ENCODE results near the gene CHRNE.
"Not testable (repeated sequence)": the region's sequence is repeated elsewhere in the genome, so short reads cannot be mapped to it uniquely, and the experiment has no call there.

CHRNE gene

DNA sequence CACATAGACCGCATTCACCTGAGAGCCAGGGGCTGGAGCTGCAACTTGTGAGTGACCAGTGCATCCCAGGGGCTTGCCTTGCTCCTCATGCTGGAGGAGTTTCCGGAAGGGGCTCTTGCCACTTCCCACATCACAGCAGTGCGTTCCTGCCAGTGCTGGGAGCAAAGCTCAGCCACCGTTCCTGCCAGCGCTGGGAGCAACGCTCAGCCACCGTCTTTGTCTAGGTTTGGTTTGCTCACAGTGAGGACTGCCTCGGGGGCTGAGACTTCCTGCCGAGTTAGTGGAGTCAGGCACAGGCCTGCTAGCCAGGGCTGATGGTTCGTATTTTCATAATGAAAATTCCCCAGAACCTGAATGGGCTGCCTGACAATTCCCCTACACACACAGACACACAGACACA lies 5.4 kb upstream of the CHRNE start:
- Histone ChIP-seq H2BK5ac (ENCODE audit: low read length) (no peak overlapping the region), H3K23ac (ENCODE audit: low read length) (no peak overlapping the region), H2BK120ac (ENCODE audit: low read depth, low read length) (no peak overlapping the region), H3K27me3 (ENCODE audit: insufficient read depth, low read length, poor library complexity) (no peaks in the 10 kb centered on the region), H4K8ac (ENCODE audit: low read depth, low read length) (no peak overlapping the region), H3K79me2 (ENCODE audit: control insufficient read depth, insufficient read depth, low read length) (no peaks in the 10 kb centered on the region), H3K4me1 (ENCODE audit: control insufficient read depth, low read depth, low read length) (peaks cover 4% of the 10 kb centered on the region), H3K56ac (ENCODE audit: low read length) (peak overlapping the region; percentile 84), H3K9ac (ENCODE audit: low read length) (peak overlapping the region; percentile 53), H3K36me3 (ENCODE audit: control insufficient read depth, insufficient read depth, low read length) (no peaks in the 10 kb centered on the region), H3K4ac (ENCODE audit: low read depth, low read length) (peak overlapping the region; percentile 81), H4K5ac (ENCODE audit: low read length) (no peak overlapping the region), H3K4me2 (ENCODE audit: low read length) (no peak overlapping the region), H2BK15ac (replicated peaks; ENCODE audit: low read depth) (no peak overlapping the region), H3K18ac (ENCODE audit: low read length) (no peak overlapping the region), H3K4me3 (ENCODE audit: low read length) (no peak overlapping the region), H3K79me1 (ENCODE audit: low read length) (no peaks in the 10 kb centered on the region), H2AK5ac (ENCODE audit: low read length) (no peak overlapping the region), H3K27ac (ENCODE audit: low read depth, low read length) (peak overlapping the region; percentile 34)
- DNase-seq: peak; percentile 90
- no CpG with 5 or more reads among the region's 10 CpGs for WGBS (ENCODE audit: extremely low coverage, insufficient coverage, low lambda C conversion rate)

DNA sequence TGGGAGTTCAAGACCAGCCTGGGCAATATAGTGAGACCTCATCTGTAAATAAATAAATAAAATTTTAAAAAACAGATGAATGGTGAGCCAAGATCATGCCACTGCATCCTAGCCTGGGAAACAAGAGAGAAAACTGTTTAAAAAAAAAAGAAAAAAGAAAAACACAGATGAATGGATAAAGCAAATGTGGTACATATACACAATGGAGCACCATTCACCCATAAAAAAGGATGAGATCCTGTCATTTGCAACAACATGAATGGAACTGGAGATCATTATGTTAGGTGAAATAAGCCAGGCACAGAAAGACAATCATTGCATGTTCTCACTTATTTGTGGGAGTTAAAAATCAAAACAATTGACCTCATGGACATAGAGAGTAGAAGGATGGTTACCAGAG lies 3.7 kb upstream of the CHRNE start:
- not testable (repeated sequence) for H3K18ac ChIP-seq (ENCODE audit: low read length); H2BK15ac ChIP-seq (replicated peaks; ENCODE audit: low read depth); H3K27ac ChIP-seq (ENCODE audit: low read depth, low read length); H2AK5ac ChIP-seq (ENCODE audit: low read length); H3K23ac ChIP-seq (ENCODE audit: low read length); H3K9ac ChIP-seq (ENCODE audit: low read length); H4K8ac ChIP-seq (ENCODE audit: low read depth, low read length); H3K36me3 ChIP-seq (ENCODE audit: control insufficient read depth, insufficient read depth, low read length); H3K27me3 ChIP-seq (ENCODE audit: insufficient read depth, low read length, poor library complexity); H2BK120ac ChIP-seq (ENCODE audit: low read depth, low read length); H3K4me1 ChIP-seq (ENCODE audit: control insufficient read depth, low read depth, low read length); H3K4me2 ChIP-seq (ENCODE audit: low read length); DNase-seq; H3K4ac ChIP-seq (ENCODE audit: low read depth, low read length); H4K5ac ChIP-seq (ENCODE audit: low read length); H3K79me1 ChIP-seq (ENCODE audit: low read length); H2BK5ac ChIP-seq (ENCODE audit: low read length); H3K56ac ChIP-seq (ENCODE audit: low read length); H3K4me3 ChIP-seq (ENCODE audit: low read length); H3K79me2 ChIP-seq (ENCODE audit: control insufficient read depth, insufficient read depth, low read length)

DNA sequence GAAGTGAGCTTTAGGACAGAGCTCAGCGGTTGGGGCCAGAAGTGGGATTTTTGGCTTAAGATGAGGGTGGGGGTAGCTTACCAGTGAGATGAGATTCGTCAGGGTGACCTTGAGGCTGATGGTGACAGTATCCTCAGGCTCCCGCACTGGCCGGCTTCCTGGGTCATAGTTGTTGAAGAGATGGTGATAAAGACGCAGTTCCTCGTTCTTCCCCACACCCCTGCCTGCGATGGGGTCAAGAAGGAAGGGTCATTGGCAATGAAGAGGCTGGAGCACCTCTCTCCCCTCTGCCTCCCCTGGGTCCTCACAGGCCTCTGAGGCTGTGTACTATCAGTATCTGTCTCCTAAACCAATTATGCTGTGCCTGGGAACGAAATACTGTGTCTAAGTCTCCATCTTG lies 358 bp downstream of the CHRNE start:
- Histone ChIP-seq H2BK120ac (ENCODE audit: low read depth, low read length) (no peak overlapping the region), H3K18ac (ENCODE audit: low read length) (no peak overlapping the region), H3K4me3 (ENCODE audit: low read length) (no peak overlapping the region), H3K9ac (ENCODE audit: low read length) (no peak overlapping the region), H2BK15ac (replicated peaks; ENCODE audit: low read depth) (no peak overlapping the region), H4K8ac (ENCODE audit: low read depth, low read length) (no peak overlapping the region), H3K79me1 (ENCODE audit: low read length) (no peaks in the 10 kb centered on the region), H3K79me2 (ENCODE audit: control insufficient read depth, insufficient read depth, low read length) (no peaks in the 10 kb centered on the region), H2BK5ac (ENCODE audit: low read length) (no peak overlapping the region), H2AK5ac (ENCODE audit: low read length) (no peak overlapping the region), H3K56ac (ENCODE audit: low read length) (no peak overlapping the region), H3K4me1 (ENCODE audit: control insufficient read depth, low read depth, low read length) (no peaks in the 10 kb centered on the region), H3K36me3 (ENCODE audit: control insufficient read depth, insufficient read depth, low read length) (no peaks in the 10 kb centered on the region), H3K27ac (ENCODE audit: low read depth, low read length) (no peak overlapping the region), H3K27me3 (ENCODE audit: insufficient read depth, low read length, poor library complexity) (no peaks in the 10 kb centered on the region), H3K4me2 (ENCODE audit: low read length) (no peak overlapping the region), H3K4ac (ENCODE audit: low read depth, low read length) (no peak overlapping the region), H4K5ac (ENCODE audit: low read length) (no peak overlapping the region), H3K23ac (ENCODE audit: low read length) (no peak overlapping the region)
- WGBS (ENCODE audit: extremely low coverage, insufficient coverage, low lambda C conversion rate): no CpG with 5 or more reads among the region's 8 CpGs
- no peak for DNase-seq

DNA sequence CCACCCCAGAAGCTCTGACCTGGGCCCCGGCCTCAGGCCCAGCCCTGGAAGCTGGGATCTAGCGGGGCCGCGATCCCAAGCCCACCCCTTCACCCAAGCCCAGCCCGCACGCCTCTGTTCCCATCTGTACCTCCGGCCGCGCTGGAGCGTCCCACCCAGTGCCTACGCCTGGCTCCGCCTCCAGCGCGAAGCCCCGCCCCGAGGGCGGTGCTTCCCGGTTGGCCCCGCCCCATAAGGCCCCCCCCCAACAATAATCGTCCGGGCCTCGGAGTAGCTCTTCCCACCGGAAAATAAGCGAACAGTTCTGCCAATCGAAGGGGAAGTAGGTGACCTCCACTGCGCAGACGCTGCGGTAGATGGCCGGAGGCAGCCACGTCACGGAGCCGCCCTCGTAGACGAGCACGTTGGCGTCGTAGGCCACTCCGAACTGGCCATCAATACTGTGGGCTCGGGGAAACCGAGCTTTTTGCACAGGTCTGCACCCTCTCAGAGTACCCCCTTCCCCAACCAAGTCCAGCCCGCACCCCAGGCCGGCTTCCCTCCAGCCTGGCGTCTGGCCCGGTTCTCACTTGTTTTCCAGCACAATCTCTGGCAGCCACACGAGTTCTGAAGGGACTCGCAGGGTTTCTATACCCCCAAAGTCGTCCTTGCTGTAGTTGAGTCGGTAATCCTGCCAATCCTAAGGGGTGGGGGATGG lies 1.1 kb downstream of the CHRNE start:
- Histone ChIP-seq H4K5ac (ENCODE audit: low read length) (no peak overlapping the region), H2AK5ac (ENCODE audit: low read length) (no peak overlapping the region), H3K27ac (ENCODE audit: low read depth, low read length) (no peak overlapping the region), H2BK5ac (ENCODE audit: low read length) (no peak overlapping the region), H3K4me2 (ENCODE audit: low read length) (no peak overlapping the region), H3K79me1 (ENCODE audit: low read length) (no peaks in the 10 kb centered on the region), H3K36me3 (ENCODE audit: control insufficient read depth, insufficient read depth, low read length) (no peaks in the 10 kb centered on the region), H3K18ac (ENCODE audit: low read length) (no peak overlapping the region), H3K4ac (ENCODE audit: low read depth, low read length) (no peak overlapping the region), H3K9ac (ENCODE audit: low read length) (no peak overlapping the region), H4K8ac (ENCODE audit: low read depth, low read length) (no peak overlapping the region), H3K27me3 (ENCODE audit: insufficient read depth, low read length, poor library complexity) (no peaks in the 10 kb centered on the region), H3K4me1 (ENCODE audit: control insufficient read depth, low read depth, low read length) (no peaks in the 10 kb centered on the region), H2BK120ac (ENCODE audit: low read depth, low read length) (no peak overlapping the region), H3K23ac (ENCODE audit: low read length) (no peak overlapping the region), H3K56ac (ENCODE audit: low read length) (no peak overlapping the region), H3K79me2 (ENCODE audit: control insufficient read depth, insufficient read depth, low read length) (no peaks in the 10 kb centered on the region), H2BK15ac (replicated peaks; ENCODE audit: low read depth) (no peak overlapping the region), H3K4me3 (ENCODE audit: low read length) (no peak overlapping the region)
- no CpG with 5 or more reads among the region's 48 CpGs for WGBS (ENCODE audit: extremely low coverage, insufficient coverage, low lambda C conversion rate)
- DNase-seq: no peak

DNA sequence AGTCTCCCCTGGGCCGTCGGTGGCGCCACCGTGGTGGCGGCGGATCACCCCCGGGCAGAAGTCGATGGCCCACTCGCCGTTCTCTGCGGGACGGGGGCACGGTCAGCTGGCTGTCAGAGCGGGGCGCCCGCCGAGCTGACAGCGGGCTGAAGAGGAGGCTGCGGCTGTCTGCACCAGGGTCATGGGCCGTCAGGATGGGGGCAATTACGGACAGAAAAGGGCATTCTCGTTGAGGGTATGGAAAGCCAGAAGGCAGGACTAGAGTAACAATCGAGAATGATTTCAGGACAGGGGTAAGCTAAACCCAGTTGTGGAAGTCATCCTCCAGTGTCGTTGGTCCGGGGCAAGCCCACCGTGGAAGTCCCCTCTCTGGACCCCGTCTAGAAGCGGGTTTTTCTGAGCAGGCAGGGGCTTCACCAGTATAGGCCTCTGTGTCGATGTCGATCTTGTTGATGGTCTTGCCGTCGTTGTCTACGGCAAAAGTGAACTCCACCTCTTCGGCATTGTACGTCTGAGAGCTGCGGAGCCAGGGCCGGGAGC lies 1.7 kb downstream of the CHRNE start:
- H2BK5ac ChIP-seq (ENCODE audit: low read length): no peak overlapping the region
- no peak overlapping the region for H3K4me3 ChIP-seq (ENCODE audit: low read length)
- H3K56ac ChIP-seq (ENCODE audit: low read length): peak overlapping the region; percentile 25
- H2AK5ac ChIP-seq (ENCODE audit: low read length): no peak overlapping the region
- no peak overlapping the region for H3K27ac ChIP-seq (ENCODE audit: low read depth, low read length)
- DNase-seq: no peak
- H3K4me1 ChIP-seq (ENCODE audit: control insufficient read depth, low read depth, low read length): no peaks in the 10 kb centered on the region
- no peaks in the 10 kb centered on the region for H3K27me3 ChIP-seq (ENCODE audit: insufficient read depth, low read length, poor library complexity)
- H3K4ac ChIP-seq (ENCODE audit: low read depth, low read length): no peak overlapping the region
- no peak overlapping the region for H4K5ac ChIP-seq (ENCODE audit: low read length)
- WGBS (ENCODE audit: extremely low coverage, insufficient coverage, low lambda C conversion rate): no CpG with 5 or more reads among the region's 37 CpGs
- H3K23ac ChIP-seq (ENCODE audit: low read length): no peak overlapping the region
- H3K9ac ChIP-seq (ENCODE audit: low read length): no peak overlapping the region
- no peak overlapping the region for H2BK120ac ChIP-seq (ENCODE audit: low read depth, low read length)
- H2BK15ac ChIP-seq (replicated peaks; ENCODE audit: low read depth): no peak overlapping the region
- H3K4me2 ChIP-seq (ENCODE audit: low read length): no peak overlapping the region
- no peaks in the 10 kb centered on the region for H3K36me3 ChIP-seq (ENCODE audit: control insufficient read depth, insufficient read depth, low read length)
- H4K8ac ChIP-seq (ENCODE audit: low read depth, low read length): no peak overlapping the region
- no peaks in the 10 kb centered on the region for H3K79me2 ChIP-seq (ENCODE audit: control insufficient read depth, insufficient read depth, low read length)
- H3K79me1 ChIP-seq (ENCODE audit: low read length): no peaks in the 10 kb centered on the region
- no peak overlapping the region for H3K18ac ChIP-seq (ENCODE audit: low read length)
